ENCODE results near the gene PLCB1. TPM values are rescaled to one million over a fixed set of nuclear protein-coding genes. Genes with fewer than 3 reads are reported as not detected.
"Not testable (repeated sequence)": the region's sequence is repeated elsewhere in the genome, so short reads cannot be mapped to it uniquely, and the experiment has no call there.

PLCB1 gene
- total RNA-seq, 1 donor from 2014 or later = 19.0 TPM

DNA sequence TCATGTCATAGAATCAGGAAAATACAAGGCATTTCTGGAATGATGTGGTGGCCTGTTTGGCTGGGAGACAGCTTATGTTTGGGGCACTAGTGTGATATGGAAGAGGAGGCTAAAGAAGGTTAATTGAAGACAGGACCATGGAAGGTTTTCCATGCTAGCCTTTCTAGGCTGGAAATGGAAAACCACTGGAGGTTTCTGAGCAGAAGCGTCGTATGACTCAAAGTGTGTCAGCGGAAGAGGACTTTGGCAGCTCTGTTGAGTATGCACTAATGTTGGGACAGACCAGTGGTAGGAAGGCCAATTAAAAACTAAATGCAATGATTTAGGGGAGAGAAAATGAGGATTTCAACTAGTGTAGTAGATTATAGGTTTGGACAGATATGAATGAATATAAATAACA is 413.1 kb downstream of the PLCB1 start:
- no peak for DNase-seq (ENCODE audit: low spot score)

- no peak for DNase-seq (ENCODE audit: low spot score)
These were observed 415.1 kb downstream of the PLCB1 start for GRCh38 chr20:8547035-8547650.

DNA sequence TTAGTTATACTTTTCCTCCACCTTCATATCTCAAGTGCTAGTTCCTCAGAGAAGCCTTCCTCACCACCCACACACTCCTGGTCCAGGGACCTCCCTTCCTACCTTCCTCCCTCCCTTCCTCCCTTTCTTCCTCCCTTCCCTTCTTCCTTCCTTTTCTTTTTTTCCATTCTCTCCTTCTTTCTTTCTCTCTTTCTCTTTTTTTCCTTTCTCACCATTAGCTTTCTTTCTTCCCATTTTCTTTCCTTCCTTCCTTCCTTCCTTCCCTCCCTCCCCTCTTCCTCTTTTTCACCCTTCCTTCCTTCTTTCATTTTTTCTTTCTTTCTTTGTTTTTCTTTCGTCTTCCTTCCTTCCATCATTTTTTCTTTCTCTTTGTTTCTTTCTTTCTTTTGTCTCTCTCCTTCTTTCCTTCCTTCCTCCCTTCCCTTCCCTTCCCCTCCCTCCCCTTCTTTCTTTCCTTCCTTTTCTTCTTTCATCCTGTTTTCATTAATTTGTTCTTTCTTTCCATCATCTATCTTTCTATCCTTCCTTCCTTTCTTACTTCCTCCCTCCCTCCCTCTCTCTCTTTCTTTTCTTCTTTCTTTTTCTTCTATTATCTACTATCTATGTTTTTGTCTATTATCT is 416.0 kb downstream of the PLCB1 start:
- no peak for DNase-seq (ENCODE audit: low spot score)

- no peak for DNase-seq (ENCODE audit: low spot score)
These were observed 417.1 kb downstream of the PLCB1 start for GRCh38 chr20:8549192-8549591.

- DNase-seq (ENCODE audit: low spot score) = no peak
These were observed 425.6 kb downstream of the PLCB1 start for GRCh38 chr20:8557711-8558110.

DNA sequence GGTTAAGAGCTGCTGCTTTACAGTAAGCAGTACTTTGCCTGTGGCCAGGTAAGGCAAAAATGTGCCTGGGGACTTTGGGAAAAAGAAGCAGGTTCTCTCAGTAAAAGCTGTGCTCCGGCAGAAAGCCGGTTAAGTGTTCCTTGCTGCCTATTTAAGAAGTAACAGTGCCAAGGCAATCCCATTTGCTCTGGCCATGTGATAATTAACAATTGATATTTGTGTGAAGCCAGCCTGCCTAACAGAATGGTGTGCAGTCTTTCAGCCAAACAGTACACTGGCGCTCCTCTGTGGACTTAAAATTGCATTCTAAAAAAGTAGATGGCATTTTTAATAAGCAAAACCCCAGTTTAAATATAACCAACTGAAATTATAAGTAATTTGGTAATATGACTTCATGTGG is 430.3 kb downstream of the PLCB1 start:
- DNase-seq (ENCODE audit: low spot score) = no peak

DNA sequence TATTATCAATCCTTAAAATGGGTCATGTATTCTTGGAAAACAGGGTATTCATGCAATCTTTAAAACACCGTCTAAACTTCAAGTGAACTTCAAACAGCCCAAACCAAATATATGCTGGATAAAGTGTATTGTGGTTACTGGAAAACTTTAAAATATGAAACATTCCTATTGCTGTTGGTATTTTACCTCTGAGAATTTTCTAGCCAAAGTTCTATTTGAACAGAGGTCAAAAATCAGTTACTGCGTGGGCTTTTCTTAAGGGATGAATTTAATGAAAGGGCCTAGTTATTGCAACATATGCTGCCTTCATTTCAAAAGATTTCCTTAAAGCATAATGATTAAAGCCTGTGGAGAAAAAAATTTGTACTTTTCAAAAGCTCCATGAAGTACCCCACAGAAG is 436.0 kb downstream of the PLCB1 start:
- DNase-seq (ENCODE audit: low spot score) = no peak

- no peak for DNase-seq (ENCODE audit: low spot score)
These were observed 437.7 kb downstream of the PLCB1 start for GRCh38 chr20:8569766-8570165.

GRCh38 chr20:8571611-8572010 is 439.5 kb downstream of the PLCB1 start:
- no peak for DNase-seq (ENCODE audit: low spot score)

DNA sequence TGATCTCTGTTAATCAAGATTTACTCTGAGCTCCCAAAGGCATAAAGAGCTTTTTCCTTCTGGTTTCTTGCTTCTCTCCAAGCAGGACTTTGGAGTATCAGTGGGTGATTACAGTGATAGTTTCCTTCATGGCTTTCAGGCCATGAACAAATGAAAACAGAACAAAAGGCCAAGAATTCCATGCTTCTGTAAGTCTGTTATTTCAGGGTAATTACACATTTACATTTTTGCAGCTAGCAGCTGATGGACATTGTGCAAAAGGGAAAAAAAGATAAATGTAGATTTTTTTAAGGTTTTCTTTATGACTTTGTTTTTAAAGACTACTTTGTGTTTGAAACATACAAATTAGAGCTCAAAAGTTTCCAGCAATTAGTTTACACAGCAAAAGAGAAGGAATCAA is 441.6 kb downstream of the PLCB1 start:
- no peak for DNase-seq (ENCODE audit: low spot score)

DNA sequence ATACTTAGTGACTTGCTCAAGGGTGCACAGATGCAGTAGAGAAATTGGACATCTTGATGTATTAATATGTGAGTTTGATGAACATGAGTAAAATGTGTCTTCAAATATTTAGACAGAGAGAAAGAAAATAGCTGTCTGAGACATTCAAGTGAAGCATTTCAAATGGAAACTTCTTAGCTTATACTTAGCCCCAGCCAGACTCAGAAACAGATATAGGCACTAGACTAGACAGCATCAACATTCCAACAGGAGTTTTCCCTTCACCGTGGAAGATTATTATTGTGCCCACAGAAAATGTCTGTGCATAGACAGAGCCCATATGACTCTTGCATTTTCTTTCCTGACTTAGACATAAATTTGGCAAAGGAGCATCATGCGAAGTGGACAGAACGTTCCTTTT is 443.0 kb downstream of the PLCB1 start:
- DNase-seq (ENCODE audit: low spot score) = no peak

DNA sequence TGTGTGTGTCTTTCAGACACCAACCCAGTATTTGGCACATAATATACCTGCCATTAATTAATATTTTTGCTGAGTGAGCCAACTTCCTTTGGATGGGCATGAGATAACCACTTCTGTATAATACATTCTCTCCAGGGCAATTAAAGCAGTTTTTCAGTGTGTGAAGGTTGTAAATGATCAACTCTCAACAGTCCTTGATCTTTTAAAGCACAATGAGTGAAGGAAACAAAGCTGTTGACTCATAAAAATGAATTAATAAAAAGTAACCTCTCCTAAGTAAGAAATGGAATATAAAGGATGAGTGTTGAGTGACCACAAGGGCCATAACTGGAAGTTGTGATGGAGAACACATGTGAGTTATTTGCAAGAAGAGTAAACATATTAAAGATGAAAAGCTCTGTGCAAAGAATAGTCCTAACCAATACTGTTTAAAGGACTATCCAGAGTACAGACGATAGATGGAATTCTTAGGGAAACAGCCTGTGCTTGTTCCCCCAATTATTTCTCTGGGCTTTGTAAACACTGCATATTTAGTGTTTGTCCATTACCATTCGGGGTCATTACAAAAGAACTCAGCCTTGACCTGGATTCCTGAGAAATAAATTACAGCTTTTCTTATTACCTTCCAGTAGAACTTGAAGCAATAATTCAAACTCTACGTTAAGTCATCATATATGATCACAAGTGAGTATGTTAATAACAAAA is 446.2 kb downstream of the PLCB1 start:
- DNase-seq (ENCODE audit: low spot score) = no peak

- no peak for DNase-seq (ENCODE audit: low spot score)
These were observed 447.0 kb downstream of the PLCB1 start for GRCh38 chr20:8579035-8579434.

- DNase-seq (ENCODE audit: low spot score) = no peak
These were observed 449.5 kb downstream of the PLCB1 start for GRCh38 chr20:8581446-8582183.

GRCh38 chr20:8583012-8583565 is 451.0 kb downstream of the PLCB1 start:
- DNase-seq (ENCODE audit: low spot score) = no peak

DNA sequence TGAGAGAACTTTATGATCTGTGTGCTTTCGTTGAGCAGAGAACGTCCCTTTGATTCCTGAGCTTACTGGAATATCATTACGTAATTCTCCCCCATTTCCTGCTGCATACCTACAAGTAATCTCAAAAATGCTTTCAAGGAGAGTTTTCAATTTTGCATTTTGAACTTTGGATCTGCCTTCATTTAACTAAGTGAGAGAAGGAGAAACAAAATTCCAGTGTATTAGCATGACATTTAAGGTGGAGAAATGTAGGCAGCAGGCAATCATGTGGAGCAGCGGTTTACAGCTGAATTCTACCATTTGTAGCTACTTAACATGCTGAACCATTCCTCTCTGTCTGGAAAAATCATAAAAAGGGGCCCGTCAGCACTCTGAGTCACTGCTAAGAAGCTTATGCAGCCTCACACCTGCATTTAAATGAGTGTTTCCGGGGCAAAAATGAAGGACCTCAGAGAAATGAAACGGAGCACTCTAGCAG is 451.5 kb downstream of the PLCB1 start:
- no peak for DNase-seq (ENCODE audit: low spot score)

DNA sequence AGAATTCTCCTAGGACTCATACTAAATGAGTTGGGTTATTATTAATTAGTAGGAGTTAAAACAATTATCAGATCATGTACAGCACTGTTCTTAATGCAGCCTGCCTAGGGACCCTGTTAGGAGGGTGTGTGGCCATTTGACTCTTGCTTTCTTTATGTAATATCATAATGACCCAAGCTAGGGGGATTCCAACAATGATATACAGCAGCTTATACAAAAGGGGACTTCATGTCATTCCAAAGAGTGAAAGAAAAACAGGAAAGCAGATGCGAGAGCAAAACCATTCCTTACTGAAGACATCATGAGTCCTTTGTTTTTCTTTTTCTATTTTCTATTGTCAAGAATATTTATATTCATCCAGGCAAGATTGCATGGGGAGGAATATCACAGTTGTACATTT is 455.2 kb downstream of the PLCB1 start:
- no peak for DNase-seq (ENCODE audit: low spot score)

DNA sequence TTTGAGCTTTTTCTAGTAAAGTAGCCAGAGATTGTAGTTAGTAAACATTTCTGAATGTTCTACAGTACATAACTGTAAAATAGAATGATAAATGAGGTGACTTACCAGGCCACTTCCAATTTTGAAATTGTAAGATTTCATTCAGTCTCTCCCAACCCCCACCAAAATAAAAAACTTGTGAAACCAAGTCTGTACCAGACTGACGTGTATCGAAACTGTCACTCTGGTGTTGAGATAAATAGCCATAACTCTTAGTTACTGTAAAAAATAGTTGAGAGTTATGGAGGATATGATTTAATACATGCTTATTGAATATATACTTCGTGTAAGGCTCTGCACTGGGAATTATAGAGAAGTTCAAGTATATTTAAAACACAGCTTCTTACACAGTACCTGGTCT is 455.7 kb downstream of the PLCB1 start:
- DNase-seq (ENCODE audit: low spot score) = no peak

GRCh38 chr20:8589956-8590355 is 457.9 kb downstream of the PLCB1 start:
- DNase-seq (ENCODE audit: low spot score) = no peak

- not testable (repeated sequence) for DNase-seq (ENCODE audit: low spot score)
These were observed 469.0 kb downstream of the PLCB1 start for GRCh38 chr20:8600910-8601541.

- DNase-seq (ENCODE audit: low spot score) = no peak
These were observed 469.5 kb downstream of the PLCB1 start for GRCh38 chr20:8601542-8601912.

Measured in mucosa of gallbladder (tissue), 1 donor.